Upper lobe of right lung (tissue), 1 donor: ENCODE measurements around the gene PRKRIP1. TPM values are rescaled to one million over a fixed set of nuclear protein-coding genes. Genes with fewer than 3 reads are reported as not detected.
"Not testable (repeated sequence)": the region's sequence is repeated elsewhere in the genome, so short reads cannot be mapped to it uniquely, and the experiment has no call there.

Source experiments
- ATAC-seq: fragments of 200-7000 bp; cut with Tn5 transposase; one replicate; pipeline ENCODE4 v1.9.1; 2020; ENCODE audit warnings: mild to moderate bottlenecking, moderate library complexity
- DNase-seq: peaks from one replicate; pipeline ENCODE4 v3.0.0-alpha.2; 2020
- H3K27ac ChIP-seq: fragments of 200-600 bp; one replicate; pipeline ENCODE4 v1.8.0; 2022
- H3K27me3 ChIP-seq: fragments of 200-600 bp; one replicate; pipeline ENCODE4 v1.8.0; 2022; ENCODE audit warnings: mild to moderate bottlenecking
- H3K36me3 ChIP-seq: fragments of 200-600 bp; one replicate; pipeline ENCODE4 v1.8.0; 2022
- H3K4me1 ChIP-seq: fragments of 200-600 bp; one replicate; pipeline ENCODE4 v1.8.0; 2022
- H3K4me3 ChIP-seq: fragments of 200-600 bp; one replicate; pipeline ENCODE4 v1.8.0; 2022; ENCODE audit warnings: mild to moderate bottlenecking
- H3K9me3 ChIP-seq: fragments of 200-600 bp; one replicate; pipeline ENCODE4 v1.8.0; 2022
- intact Hi-C: fragments of 100-400 bp; cut with DNase I; formaldehyde crosslinking; loops from one replicate; pipeline ENCODE4 v1.11.0; 2022
- long read RNA-seq: library from polyadenylated mRNA; unstranded; transcript quantifications from one replicate; pipeline ENCODE4 v2.0.0, GENCODE V29; 2021
- total RNA-seq: library from RNA; stranded (reverse); fragmentation: NEBNext Ultra II Directional; extraction: Animal tissue kit (Norgen Biotek cat#: 25700); gene quantifications from one replicate; pipeline ENCODE4 v1.2.1, GENCODE V29; 2021
- TF ChIP-seq, protein P1 (sequence below): fragments of 200-600 bp; IDR thresholded peaks from one replicate; pipeline ENCODE4 v1.8.0; 2022; ENCODE audit warnings: antibody characterized with exemption
- donor health status: DM: no; HTN: yes; CAD: no; lungs with severe emphysema.

The PRKRIP1 gene, protein sequence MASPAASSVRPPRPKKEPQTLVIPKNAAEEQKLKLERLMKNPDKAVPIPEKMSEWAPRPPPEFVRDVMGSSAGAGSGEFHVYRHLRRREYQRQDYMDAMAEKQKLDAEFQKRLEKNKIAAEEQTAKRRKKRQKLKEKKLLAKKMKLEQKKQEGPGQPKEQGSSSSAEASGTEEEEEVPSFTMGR
- 21.9 TPM for total RNA-seq
- long read RNA-seq, transcript PRKRIP1-201 (6 exons, 2,159 nt), result major isoform, 15 of 47 reads
- long read RNA-seq, transcript PRKRIP1-207 (9 exons, 1,625 nt), result minor isoform, 12 of 47 reads
- long read RNA-seq, partial matches to known transcripts, result 3 of 47 reads
- long read RNA-seq, other reads (novel, unspliced or antisense), result 14 of 47 reads

DNA sequence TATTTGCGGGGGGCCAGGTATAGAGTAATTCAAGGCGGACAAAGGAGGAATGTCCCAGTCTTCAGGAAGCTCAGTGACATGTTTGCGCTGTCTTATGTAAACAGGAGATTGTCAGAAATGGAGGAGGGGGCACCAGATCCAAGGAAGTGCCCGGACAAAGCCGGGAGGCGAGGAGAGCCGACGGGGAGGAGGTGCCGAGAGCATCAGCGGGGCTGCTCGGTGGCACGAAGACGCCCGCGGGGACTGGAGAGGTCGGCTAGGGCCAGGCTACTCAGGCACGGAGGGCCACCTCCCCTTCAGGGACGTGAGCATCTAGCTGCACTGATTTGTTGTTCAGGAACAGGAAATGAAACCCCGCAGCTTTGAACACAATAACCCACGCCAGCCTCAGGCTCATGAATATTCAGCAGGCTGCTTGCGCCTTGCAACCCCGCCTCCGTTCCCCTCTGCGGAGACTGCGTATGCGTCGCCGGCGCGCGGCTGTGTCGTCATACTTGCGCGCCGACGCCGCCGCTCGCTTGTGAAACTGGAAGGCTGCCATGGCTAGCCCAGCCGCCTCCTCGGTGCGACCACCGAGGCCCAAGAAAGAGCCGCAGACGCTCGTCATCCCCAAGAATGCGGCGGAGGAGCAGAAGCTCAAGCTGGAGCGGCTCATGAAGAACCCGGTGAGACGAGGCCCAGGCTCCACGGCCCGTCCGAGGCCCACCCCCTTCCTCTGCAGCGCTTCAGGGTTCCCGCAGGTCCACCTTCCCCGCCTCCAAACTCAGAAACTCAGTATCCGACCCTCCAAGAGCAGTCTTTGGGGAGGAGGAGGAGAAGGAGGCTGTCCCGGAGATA is at the start of gene PRKRIP1:
Gene PRKRIP1 (plus strand): TSS at position 491 of the 837 bp plus-strand sequence. CDS start 49 bp downstream, at position 540.
- TF ChIP-seq, protein P1, sequence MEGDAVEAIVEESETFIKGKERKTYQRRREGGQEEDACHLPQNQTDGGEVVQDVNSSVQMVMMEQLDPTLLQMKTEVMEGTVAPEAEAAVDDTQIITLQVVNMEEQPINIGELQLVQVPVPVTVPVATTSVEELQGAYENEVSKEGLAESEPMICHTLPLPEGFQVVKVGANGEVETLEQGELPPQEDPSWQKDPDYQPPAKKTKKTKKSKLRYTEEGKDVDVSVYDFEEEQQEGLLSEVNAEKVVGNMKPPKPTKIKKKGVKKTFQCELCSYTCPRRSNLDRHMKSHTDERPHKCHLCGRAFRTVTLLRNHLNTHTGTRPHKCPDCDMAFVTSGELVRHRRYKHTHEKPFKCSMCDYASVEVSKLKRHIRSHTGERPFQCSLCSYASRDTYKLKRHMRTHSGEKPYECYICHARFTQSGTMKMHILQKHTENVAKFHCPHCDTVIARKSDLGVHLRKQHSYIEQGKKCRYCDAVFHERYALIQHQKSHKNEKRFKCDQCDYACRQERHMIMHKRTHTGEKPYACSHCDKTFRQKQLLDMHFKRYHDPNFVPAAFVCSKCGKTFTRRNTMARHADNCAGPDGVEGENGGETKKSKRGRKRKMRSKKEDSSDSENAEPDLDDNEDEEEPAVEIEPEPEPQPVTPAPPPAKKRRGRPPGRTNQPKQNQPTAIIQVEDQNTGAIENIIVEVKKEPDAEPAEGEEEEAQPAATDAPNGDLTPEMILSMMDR, result no peak

GRCh38 chr7:102346983-102347382 is 49.2 kb upstream of the PRKRIP1 start:
- ATAC-seq, H3K36me3 ChIP-seq, DNase-seq, intact Hi-C loops, H3K27me3 ChIP-seq, H3K27ac ChIP-seq, H3K4me1 ChIP-seq, H3K9me3 ChIP-seq, H3K4me3 ChIP-seq: not testable (repeated sequence)

More for the DNA sequence above, at the start of gene PRKRIP1:
- Histone ChIP-seq H3K4me1 (peaks cover 8% of the 10 kb centered on the region), H3K27me3 (no peaks in the 10 kb centered on the region), H3K27ac (peak within 1 kb of the TSS; percentile 85), H3K9me3 (no peaks in the 10 kb centered on the region), H3K36me3 (peaks cover 31% of the 10 kb centered on the region), H3K4me3 (peak within 1 kb of the TSS; percentile 88)
- intact Hi-C loops, result no loop called here
- peak; percentile 97 for ATAC-seq
- peak; percentile 86 for DNase-seq

GRCh38 chr7:102356344-102356743 is 39.8 kb upstream of the PRKRIP1 start, which contains the start of gene SPDYE6:
Gene SPDYE6 (minus strand): TSS chr7:102356444. CDS start chr7:102356023, 421 bp downstream.
- DNase-seq, H3K27me3 ChIP-seq, intact Hi-C loops, H3K9me3 ChIP-seq, H3K4me3 ChIP-seq, H3K4me1 ChIP-seq, H3K27ac ChIP-seq, H3K36me3 ChIP-seq, ATAC-seq: not testable (repeated sequence)

- TF ChIP-seq, protein P1, result peak; percentile 30
- H3K27ac ChIP-seq, result peak overlapping the region; percentile 85
- intact Hi-C loops, H3K27me3 ChIP-seq, H3K4me1 ChIP-seq, H3K36me3 ChIP-seq, H3K9me3 ChIP-seq: not testable (repeated sequence)
- ATAC-seq (peak; percentile 100), DNase-seq (peak; percentile 98)
- H3K4me3 ChIP-seq, result peak overlapping the region; percentile 71
Measured at GRCh38 chr7:102363549-102364393, 32.4 kb upstream of the PRKRIP1 start.

DNA sequence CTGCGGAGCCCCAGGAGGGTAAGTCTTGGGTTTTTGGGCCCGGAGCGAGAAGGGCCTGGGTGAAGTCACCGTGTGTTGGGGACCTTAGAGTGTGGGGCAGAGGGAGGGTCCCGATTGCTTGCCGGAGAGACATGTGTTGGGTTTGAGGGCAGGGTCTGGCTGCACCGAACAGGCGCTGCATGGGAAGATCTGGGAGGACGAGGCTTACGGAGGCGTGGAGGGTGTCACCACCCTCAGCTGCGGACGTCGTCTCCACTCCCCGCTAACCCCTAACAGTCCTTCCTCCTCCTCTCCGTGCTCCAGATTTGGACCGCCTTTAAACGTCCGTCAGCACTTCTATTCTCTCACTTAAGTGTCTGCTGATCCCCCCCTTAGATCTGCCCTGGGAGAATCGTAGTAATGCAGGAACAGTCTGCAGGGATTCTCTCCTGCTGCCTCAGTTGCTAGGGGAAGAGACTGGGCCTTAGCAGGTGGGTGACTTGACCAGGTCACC is 31.7 kb upstream of the PRKRIP1 start:
- H3K36me3 ChIP-seq, H3K27me3 ChIP-seq, ATAC-seq, DNase-seq, H3K9me3 ChIP-seq, intact Hi-C loops, H3K4me1 ChIP-seq: not testable (repeated sequence)
- H3K27ac ChIP-seq, result peak overlapping the region; percentile 85
- peak overlapping the region; percentile 71 for H3K4me3 ChIP-seq

DNA sequence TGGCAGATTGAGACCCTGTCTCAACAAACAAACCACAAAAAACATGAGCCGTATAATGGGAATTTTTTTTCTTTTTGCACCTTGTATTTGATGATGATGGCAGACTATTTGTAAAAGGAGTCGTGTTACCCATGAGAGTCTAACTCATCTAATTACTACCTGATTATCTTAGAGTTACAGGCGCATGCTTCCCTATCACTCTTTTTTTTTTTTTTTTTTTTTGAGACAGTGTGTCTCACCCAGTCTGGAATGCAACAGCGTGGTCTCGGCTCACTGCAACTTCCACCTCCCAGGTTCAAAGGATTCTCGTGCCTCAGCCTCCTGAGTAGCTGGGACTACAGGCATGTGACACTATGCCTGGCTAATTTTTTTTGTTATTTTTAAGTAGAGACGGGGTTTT is 30.8 kb upstream of the PRKRIP1 start:
- H3K4me1 ChIP-seq, intact Hi-C loops, ATAC-seq, H3K27me3 ChIP-seq, H3K9me3 ChIP-seq, H3K27ac ChIP-seq, H3K4me3 ChIP-seq, DNase-seq, H3K36me3 ChIP-seq: not testable (repeated sequence)

DNA sequence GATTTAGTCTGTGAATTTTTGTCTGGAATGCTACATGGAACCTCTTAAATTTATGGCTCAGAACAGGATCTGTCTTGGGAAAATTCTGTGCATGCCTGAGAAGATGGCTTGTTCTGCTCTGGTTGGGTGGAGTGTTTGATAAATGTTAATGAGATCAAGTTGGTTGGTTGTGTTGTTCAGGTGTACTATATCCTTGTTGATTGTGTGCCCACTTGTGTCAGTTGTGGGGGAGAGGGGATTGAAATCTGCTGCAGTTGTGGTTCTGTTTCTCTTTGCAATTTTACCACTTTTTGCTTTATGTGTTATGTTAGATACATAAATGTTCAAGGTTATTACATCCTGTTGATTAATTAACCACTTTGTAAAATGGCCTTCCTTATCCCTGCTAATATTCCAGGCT is 26.1 kb upstream of the PRKRIP1 start:
- H3K27ac ChIP-seq, H3K27me3 ChIP-seq, H3K4me1 ChIP-seq, H3K4me3 ChIP-seq, H3K9me3 ChIP-seq, intact Hi-C loops, DNase-seq, ATAC-seq, H3K36me3 ChIP-seq: not testable (repeated sequence)

DNA sequence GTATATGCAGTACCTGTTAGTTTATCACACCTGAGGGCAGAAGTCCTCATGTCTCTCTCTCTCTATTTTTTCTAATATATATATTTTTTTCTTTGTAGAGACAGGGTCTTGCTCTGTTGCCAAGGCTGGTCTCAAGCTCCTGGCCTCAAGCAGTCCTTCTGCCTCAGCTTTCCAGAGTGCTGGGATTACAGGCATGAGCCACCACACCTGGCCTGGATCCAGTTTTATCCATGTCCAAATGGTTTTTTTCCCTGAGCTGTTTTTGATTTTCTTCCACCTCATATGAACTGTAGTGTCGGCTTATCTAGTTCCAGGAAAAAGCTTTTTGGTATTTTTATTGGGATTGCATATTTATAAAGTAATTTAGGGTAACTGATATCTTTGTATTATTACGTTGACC is 23.4 kb upstream of the PRKRIP1 start:
- DNase-seq, H3K27ac ChIP-seq, H3K9me3 ChIP-seq, H3K4me3 ChIP-seq, H3K4me1 ChIP-seq, ATAC-seq, H3K27me3 ChIP-seq, intact Hi-C loops: not testable (repeated sequence)
- H3K36me3 ChIP-seq, result peaks cover 16% of the 10 kb centered on the region
